HG02970 (cell line): Measurements from ENCODE around the gene ZNF319.

Source experiments
- ATAC-seq: cut with Tn5 transposase; IDR thresholded peaks from one replicate; pipeline ENCODE4 v1.9.1; 2021; ENCODE audit warnings: mild to moderate bottlenecking, moderate library complexity, moderate number of reproducible peaks; ENCODE audit not compliant: unreplicated experiment, low FRiP score

Gene ZNF319

GRCh38 chr16:57999971-58000705, at the start of gene ZNF319:
TSS of gene ZNF319 (minus strand) at chr16:58000672. CDS start at chr16:57998265, 2,407 bp downstream.
- no peak for ATAC-seq

- no peak for ATAC-seq
Observed at GRCh38 chr16:58049232-58050185, 49.0 kb upstream of the ZNF319 start.

- ATAC-seq = no peak
Observed at GRCh38 chr16:58048494-58049231, 48.2 kb upstream of the ZNF319 start.

- ATAC-seq = no peak
Observed at GRCh38 chr16:58047557-58048348, 47.3 kb upstream of the ZNF319 start.

GRCh38 chr16:58046936-58047335, 46.5 kb upstream of the ZNF319 start:
- no peak for ATAC-seq

GRCh38 chr16:58046054-58046881, 45.8 kb upstream of the ZNF319 start:
- no peak for ATAC-seq

GRCh38 chr16:58045096-58045495, 44.6 kb upstream of the ZNF319 start:
- ATAC-seq = no peak

- ATAC-seq = no peak
Observed at GRCh38 chr16:58044266-58045019, 44.0 kb upstream of the ZNF319 start.

GRCh38 chr16:58043571-58044155, 43.2 kb upstream of the ZNF319 start:
- ATAC-seq = no peak

GRCh38 chr16:58042886-58043515, 42.5 kb upstream of the ZNF319 start:
- ATAC-seq = no peak

- ATAC-seq = no peak
Observed at GRCh38 chr16:58042001-58042885, 41.8 kb upstream of the ZNF319 start.

GRCh38 chr16:58041628-58041955, 41.1 kb upstream of the ZNF319 start:
- ATAC-seq = no peak

GRCh38 chr16:58040945-58041627, 40.6 kb upstream of the ZNF319 start:
- ATAC-seq = no peak

GRCh38 chr16:58040496-58040846, 40.0 kb upstream of the ZNF319 start:
- no peak for ATAC-seq

GRCh38 chr16:58039829-58040495, 39.5 kb upstream of the ZNF319 start:
- ATAC-seq = no peak

- ATAC-seq = no peak
Observed at GRCh38 chr16:58038219-58038641, 37.8 kb upstream of the ZNF319 start.
